Left kidney (tissue), 2 donors: ENCODE data around the gene MAGEC3. TPM values are rescaled to one million over a fixed set of nuclear protein-coding genes. Genes with fewer than 3 reads are reported as not detected.

ENCODE experiments used
- DNase-seq: peaks from one replicate; pipeline ENCODE4 v3.0.0-alpha.2; 2013
- polyA plus RNA-seq: library from polyadenylated mRNA; unstranded; fragments of 120-200 nt; gene quantifications from one replicate; pipeline ENCODE4 v1.2.1, GENCODE V29; 2013; ENCODE audit not compliant: insufficient read length

The MAGEC3 gene
- polyA plus RNA-seq, 1 donor: 0.37 TPM

- no peak for DNase-seq
Observed at GRCh38 chrX:141947350-141947749, 109.2 kb downstream of the MAGEC3 start.

Other genes with a start within 250 kb of the MAGEC3 start
- gene SPANXA2, start 248.6 kb upstream of the MAGEC3 start, polyA plus RNA-seq: not detected
- gene SPANXD, start 139.6 kb upstream of the MAGEC3 start, polyA plus RNA-seq: not detected
- not detected for gene MAGEC1, start 65.6 kb downstream of the MAGEC3 start, polyA plus RNA-seq